NOMO-1 treated with dmso at 0.1 percent for 144 hours (cell line): Measurements from ENCODE around the gene FBXO10.
"Not testable (repeated sequence)": the region's sequence is repeated elsewhere in the genome, so short reads cannot be mapped to it uniquely, and the experiment has no call there.

Source experiments
- DNase-seq: peaks from one replicate; lab custom pipeline; 2025; ENCODE audit not compliant: unreplicated experiment; lab: John Stamatoyannopoulos, UW

FBXO10 gene, protein sequence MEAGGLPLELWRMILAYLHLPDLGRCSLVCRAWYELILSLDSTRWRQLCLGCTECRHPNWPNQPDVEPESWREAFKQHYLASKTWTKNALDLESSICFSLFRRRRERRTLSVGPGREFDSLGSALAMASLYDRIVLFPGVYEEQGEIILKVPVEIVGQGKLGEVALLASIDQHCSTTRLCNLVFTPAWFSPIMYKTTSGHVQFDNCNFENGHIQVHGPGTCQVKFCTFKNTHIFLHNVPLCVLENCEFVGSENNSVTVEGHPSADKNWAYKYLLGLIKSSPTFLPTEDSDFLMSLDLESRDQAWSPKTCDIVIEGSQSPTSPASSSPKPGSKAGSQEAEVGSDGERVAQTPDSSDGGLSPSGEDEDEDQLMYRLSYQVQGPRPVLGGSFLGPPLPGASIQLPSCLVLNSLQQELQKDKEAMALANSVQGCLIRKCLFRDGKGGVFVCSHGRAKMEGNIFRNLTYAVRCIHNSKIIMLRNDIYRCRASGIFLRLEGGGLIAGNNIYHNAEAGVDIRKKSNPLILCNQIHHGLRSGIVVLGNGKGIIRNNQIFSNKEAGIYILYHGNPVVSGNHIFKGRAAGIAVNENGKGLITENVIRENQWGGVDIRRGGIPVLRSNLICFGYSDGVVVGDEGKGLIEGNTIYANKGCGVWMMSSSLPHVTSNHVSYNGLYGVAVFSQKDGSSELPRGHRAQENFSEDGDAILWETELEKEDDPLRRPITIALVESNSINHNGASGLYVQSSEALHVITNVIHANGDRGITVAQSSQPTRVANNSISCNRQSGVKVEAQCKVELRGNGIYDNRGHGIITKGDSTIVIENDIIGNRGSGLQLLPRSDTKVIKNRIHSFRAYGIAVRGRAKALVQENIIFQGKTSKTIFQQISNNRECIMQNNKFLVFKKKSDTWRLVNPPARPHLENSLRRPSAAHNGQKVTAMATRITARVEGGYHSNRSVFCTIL

GRCh38 chr9:37575921-37576721, at the start of gene FBXO10:
Gene FBXO10 (minus strand): TSS chr9:37576380. CDS start chr9:37541768, 34,612 bp downstream.
- DNase-seq: no peak

DNA sequence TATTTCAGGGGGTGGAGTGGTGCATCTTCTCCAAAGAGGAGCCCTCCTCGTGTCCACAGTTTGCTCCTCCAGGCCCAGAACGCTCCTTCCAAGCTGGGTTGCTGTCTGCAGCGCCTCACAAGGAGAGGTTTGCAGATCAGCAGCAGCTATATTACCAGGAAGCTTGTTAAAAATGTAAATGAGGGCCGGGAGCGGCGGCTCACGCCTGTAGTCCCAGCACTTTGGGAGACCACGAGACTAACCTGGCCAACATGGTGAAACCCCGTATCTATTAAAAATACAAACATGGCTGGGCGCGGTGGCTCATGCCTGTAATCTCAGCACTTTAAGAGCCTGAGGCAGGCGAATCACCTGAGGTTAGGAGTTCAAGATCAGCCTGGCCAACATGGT, 49.6 kb upstream of the FBXO10 start:
- DNase-seq: no peak

- no peak for DNase-seq
Observed at GRCh38 chr9:37625036-37625757, 49.0 kb upstream of the FBXO10 start.

DNA sequence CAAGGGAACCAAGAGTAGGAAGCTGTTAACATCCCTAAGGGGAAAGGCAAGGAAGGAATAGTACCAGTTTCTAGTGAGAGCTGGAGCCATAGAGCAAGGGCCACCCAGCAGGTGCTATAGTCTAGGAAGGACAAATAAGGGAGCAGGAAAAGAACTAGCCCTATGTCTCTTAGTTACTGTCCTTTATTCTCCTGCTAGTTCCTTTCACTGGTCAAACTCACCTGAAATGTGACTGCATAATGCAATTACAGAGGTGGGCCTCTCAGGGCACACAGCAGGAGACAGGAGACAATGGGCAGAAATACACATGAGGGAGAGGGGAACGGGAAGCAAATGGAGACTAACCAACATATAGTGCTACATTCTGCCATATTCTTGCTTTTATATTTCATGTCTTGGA, 47.9 kb upstream of the FBXO10 start:
- DNase-seq: no peak

- DNase-seq: no peak
Observed at GRCh38 chr9:37623267-37623666, 47.1 kb upstream of the FBXO10 start.

GRCh38 chr9:37622462-37622861, 46.3 kb upstream of the FBXO10 start:
- DNase-seq: no peak

DNA sequence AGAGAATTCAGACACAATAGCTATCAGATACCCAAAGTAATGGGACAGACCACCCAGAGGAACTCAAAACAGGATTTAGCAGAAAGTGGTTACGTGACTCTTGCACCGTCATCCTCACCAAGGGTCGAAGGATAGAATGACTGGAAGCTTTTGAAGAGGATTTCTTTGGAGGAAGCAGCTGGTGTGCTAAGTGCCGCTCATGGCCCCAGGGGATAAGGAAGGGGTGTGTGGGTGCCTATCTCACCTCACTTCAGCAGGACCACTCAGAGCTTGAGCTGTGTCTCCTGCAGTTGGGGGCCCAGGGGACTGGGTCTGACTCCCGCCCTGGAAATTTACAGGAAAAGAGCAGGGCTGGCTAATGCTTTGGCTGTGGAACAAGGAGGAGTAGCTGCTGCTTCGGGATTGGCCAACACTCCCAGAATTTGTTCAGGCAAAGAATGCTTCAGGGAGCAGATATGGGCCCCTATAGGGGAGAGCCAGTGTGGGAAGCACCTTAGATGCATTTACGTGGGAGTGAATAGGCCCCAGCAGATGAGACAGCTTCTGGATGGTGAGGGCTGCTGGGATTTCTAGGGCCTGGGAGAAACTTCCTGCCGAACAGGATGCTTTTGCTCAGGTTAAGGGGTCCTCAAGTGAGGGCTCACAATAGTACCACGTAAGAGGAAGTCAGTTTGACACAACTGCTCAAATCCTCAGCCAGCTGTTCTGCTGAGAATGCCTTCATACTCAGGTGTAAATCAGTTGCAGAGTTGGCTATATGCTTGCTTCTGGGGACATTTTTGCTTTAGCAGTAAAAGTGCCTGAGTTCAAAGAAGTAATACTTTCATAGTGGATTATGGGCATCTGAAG, 45.3 kb upstream of the FBXO10 start:
- DNase-seq: no peak

- DNase-seq: no peak
Observed at GRCh38 chr9:37620396-37620795, 44.2 kb upstream of the FBXO10 start.

- DNase-seq: no peak
Observed at GRCh38 chr9:37619806-37620205, 43.6 kb upstream of the FBXO10 start.

- no peak for DNase-seq
Observed at GRCh38 chr9:37618817-37619216, 42.6 kb upstream of the FBXO10 start.

GRCh38 chr9:37617832-37618231, 41.7 kb upstream of the FBXO10 start:
- DNase-seq: no peak

- no peak for DNase-seq
Observed at GRCh38 chr9:37617161-37617560, 41.0 kb upstream of the FBXO10 start.

- DNase-seq: no peak
Observed at GRCh38 chr9:37611961-37612360, 35.8 kb upstream of the FBXO10 start.

- DNase-seq: no peak
Observed at GRCh38 chr9:37611014-37611413, 34.8 kb upstream of the FBXO10 start.

DNA sequence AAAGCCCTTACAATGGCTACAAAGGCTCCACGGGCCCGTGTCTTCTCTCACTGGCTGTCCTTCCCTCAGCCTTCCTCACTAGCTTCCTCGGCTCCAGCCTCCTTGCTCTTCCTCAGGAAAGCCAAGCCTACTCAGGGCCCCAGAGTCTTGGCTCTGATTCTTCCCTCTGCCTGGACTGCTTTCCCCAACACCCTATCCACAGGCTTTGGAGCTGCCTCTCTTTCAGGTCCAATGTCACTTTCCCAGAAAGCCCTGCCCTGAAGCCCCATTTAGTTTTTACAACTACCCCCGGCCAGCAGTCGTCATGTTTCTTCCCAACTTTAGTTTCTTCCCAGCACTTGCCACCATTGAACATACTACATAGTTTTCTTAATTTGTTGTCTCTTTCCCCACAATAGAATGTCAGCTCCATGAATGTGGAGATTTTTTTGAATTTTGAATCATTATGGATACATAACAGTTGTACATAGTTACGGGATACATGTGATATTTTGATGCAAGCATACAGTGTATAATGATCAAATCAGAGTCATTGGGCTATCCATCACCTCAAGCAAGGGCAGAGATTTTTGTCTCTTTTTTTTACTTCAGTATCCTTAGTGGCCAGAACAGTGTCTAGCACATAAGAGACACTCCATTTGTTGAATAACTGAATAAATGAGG, 33.7 kb upstream of the FBXO10 start:
- DNase-seq: no peak

DNA sequence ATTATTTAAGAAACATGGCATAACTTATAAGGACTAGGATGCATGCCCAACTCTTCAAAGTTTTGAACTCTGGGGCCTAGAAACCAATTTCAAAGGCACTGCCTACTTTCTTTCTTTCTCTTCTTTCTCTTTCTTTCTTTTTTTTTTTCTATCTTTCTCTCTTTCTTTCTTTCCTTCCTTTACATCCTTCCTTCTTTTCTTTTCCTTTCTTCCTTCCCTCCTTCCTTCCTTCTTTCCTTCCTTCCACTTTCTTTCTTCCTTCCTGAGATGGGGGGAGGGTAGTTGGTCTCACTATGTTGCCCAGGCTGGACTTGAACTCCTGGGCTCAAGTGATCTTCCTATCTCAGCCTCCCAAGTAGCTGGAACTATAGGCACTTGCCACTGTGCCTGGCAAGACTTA, 32.1 kb upstream of the FBXO10 start:
- no peak for DNase-seq

DNA sequence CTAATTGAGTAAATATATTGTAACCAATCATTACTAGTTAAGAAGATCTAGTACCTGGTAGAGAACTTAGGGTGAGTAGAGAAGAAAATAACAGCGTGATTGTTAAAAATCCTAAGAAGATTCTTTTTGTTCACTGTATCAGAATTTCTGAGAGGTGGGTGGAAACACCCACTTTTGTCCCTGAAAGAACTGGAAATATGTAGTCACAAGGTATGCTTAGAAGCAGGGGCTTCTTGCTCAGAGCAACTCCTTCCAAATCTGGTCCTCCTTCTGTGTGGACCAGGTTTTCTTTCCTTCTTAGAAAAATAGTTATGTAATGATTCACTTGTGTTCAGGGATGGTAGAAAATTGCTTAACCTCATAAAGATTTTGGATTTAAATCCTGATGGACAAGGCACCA, 28.1 kb upstream of the FBXO10 start:
- no peak for DNase-seq

DNA sequence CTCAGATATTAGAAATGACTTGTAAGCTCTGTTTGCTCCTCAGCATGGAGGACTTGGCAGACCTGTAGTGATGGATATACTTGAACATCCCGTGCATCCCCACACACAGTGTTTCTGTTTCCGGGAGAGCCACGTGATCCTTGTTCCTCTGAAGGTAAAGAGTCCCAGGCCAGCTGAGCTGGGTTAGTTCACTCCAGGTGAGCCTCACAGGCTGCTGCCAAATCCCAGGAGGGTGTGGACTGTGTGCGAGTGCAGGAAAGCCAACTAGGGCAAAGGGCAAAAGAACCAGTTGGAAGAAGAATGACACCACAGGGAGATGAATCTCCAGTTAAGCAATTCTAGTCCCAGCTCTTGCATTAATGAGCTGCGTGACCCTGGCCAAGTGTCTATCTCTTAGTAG, 26.6 kb upstream of the FBXO10 start:
- no peak for DNase-seq

GRCh38 chr9:37602061-37602460, 25.9 kb upstream of the FBXO10 start:
- not testable (repeated sequence) for DNase-seq
